Regular cardiac myocyte (primary cell): ENCODE data around the gene RAD50. TPM values are rescaled to one million over a fixed set of nuclear protein-coding genes. Genes with fewer than 3 reads are reported as not detected.

ENCODE experiments used
- total RNA-seq: library from RNA; depleted of rRNA; stranded (reverse); fragments of >200 nt; gene quantifications from 2 replicates; pipeline ENCODE4 v1.2.3, GENCODE V29; 2014

Gene RAD50
- total RNA-seq, result 21.1 and 22.3 TPM in 2 replicates

GRCh38 chr5:132556763-132557477, at the start of gene RAD50:
Gene RAD50 (plus strand): TSS chr5:132556977. CDS start chr5:132557325, 348 bp downstream.

GRCh38 chr5:132543472-132544201, 13.1 kb upstream of the RAD50 start, which contains the start of gene IL5:
Gene IL5 (minus strand): TSS chr5:132543522. CDS start chr5:132543478, 44 bp downstream.

GRCh38 chr5:132657676-132658380, 101.1 kb downstream of the RAD50 start, which contains the start of gene IL13:
Gene IL13 (plus strand): TSS chr5:132658173. CDS start chr5:132658187, 14 bp downstream.

GRCh38 chr5:132673939-132674630, 117.3 kb downstream of the RAD50 start, which contains the start of gene IL4:
Gene IL4 (plus strand): TSS chr5:132673989. CDS start chr5:132674051, 62 bp downstream.

Other genes starting within 250 kb of the RAD50 start
- 5.4 and 6.2 TPM in 2 replicates for gene SLC22A5, start 187.3 kb upstream of the RAD50 start, total RNA-seq
- 17.8 and 19.2 TPM in 2 replicates for gene IRF1, start 66.2 kb upstream of the RAD50 start, total RNA-seq
- gene IL5, start 13.5 kb upstream of the RAD50 start, total RNA-seq, result 0.28 TPM in 1 of 2 replicates, not detected in the other
- gene IL13, start 101.2 kb downstream of the RAD50 start, total RNA-seq, result not detected in 2 replicates
- gene IL4, start 117.0 kb downstream of the RAD50 start, total RNA-seq, result not detected in 2 replicates
- gene KIF3A, start 180.6 kb downstream of the RAD50 start, total RNA-seq, result 11.6 and 11.9 TPM in 2 replicates
- not detected in 2 replicates for gene CCNI2, start 190.4 kb downstream of the RAD50 start, total RNA-seq
- 51.8 and 52.1 TPM in 2 replicates for gene SEPTIN8, start 220.3 kb downstream of the RAD50 start, total RNA-seq